Bronchial epithelial cell (primary cell): ENCODE measurements around the gene CERKL. TPM values are rescaled to one million over a fixed set of nuclear protein-coding genes. Genes with fewer than 3 reads are reported as not detected.

Experiments
- DNase-seq: peaks from one replicate; pipeline ENCODE4 v3.0.0-alpha.2; 2010; ENCODE audit warnings: low read depth
- FAIRE-seq: peaks from 2 replicates; lab custom pipeline; 2011; peaks lifted over from hg19 to GRCh38; lab: Jason Lieb, UNC
- H3K27me3 ChIP-seq: 2 replicates; pipeline ENCODE4 v1.5.1; 2011; ENCODE audit warnings: low read length; ENCODE audit not compliant: control insufficient read depth, insufficient read depth
- H3K36me3 ChIP-seq: 2 replicates; pipeline ENCODE4 v1.5.1; 2011; ENCODE audit warnings: low read length; ENCODE audit not compliant: control insufficient read depth, insufficient read depth
- H3K4me3 ChIP-seq: 2 replicates; pipeline ENCODE4 v1.5.1; 2011; ENCODE audit warnings: mild to moderate bottlenecking, low read depth, low read length, control low read depth
- total RNA-seq: library from RNA; depleted of rRNA; stranded (reverse); fragments of >200 nt; gene quantifications from 2 replicates; pipeline ENCODE4 v1.2.1, GENCODE V29; 2014
- TF ChIP-seq, protein P1 (sequence below): IDR thresholded peaks from 2 replicates; pipeline ENCODE4 v1.5.1; 2011; ENCODE audit warnings: mild to moderate bottlenecking, moderate library complexity, low read length, control low read depth, inconsistent platforms; ENCODE audit not compliant: insufficient read depth, severe bottlenecking

Gene CERKL
- total RNA-seq, 1 donor from 2014 or later, result not detected

DNA sequence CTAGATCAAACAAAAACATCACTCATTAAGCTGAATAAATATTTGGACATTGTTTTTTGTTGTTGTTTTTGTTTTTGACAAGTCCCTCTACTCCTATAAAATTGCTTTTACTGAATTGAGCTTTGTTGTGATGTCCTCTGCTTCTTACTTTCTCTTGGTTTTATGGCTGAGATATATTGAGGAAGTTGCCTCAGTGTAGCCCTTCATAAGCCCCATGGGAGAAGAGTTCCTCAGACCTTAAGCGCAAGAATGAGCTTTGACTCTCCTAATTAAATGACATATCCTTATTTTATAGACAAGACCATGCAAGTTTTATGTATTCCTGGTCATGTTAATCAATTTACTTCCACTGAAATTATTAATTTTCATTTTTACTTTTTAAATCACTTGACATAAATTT, 54.9 kb downstream of the CERKL start:
- no peak for FAIRE-seq
- H3K4me3 ChIP-seq, result no peak overlapping the region
- no peak for DNase-seq
- no peaks in the 10 kb centered on the region for H3K36me3 ChIP-seq
- H3K27me3 ChIP-seq, result no peaks in the 10 kb centered on the region
- TF ChIP-seq, protein P1, sequence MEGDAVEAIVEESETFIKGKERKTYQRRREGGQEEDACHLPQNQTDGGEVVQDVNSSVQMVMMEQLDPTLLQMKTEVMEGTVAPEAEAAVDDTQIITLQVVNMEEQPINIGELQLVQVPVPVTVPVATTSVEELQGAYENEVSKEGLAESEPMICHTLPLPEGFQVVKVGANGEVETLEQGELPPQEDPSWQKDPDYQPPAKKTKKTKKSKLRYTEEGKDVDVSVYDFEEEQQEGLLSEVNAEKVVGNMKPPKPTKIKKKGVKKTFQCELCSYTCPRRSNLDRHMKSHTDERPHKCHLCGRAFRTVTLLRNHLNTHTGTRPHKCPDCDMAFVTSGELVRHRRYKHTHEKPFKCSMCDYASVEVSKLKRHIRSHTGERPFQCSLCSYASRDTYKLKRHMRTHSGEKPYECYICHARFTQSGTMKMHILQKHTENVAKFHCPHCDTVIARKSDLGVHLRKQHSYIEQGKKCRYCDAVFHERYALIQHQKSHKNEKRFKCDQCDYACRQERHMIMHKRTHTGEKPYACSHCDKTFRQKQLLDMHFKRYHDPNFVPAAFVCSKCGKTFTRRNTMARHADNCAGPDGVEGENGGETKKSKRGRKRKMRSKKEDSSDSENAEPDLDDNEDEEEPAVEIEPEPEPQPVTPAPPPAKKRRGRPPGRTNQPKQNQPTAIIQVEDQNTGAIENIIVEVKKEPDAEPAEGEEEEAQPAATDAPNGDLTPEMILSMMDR, result no peak

DNA sequence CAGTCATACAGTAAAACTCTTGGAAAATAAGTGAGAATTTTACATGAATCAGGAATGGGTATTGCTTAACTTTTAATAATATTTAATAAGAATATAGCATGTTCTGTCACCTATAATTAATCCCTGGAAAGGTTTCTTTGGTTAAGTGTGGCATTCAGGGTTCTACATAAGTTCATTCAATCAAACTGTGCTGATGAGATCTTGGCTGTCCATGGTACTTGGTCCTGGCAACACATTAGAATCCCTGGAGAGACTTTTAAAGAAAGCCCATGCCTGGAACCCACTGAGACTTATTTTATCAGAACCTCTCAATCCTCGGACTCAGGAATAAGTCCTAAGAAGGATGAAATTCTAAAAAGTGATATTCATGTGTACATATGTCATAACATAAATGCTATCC, 60.3 kb downstream of the CERKL start:
- no peaks in the 10 kb centered on the region for H3K27me3 ChIP-seq
- FAIRE-seq, result no peak

DNA sequence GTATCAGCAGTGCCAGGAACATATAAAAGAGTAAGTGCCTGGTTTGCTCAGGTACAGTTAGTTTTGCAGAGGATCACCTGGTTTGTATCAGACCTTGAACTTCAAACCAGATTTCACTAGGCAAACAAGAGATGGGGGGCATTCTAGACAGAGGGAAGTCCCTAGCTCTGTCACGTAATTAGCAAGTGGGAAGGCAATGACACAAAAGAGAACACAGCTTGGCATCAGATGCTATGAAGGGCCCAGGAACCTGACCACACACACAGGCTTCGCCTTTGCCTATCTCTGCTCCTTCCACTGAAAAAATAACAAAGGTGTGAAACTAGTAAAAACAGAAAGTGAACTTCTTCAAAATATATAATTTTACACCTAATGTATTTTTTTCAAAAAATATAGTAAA, 62.6 kb downstream of the CERKL start:
- Histone ChIP-seq H3K27me3 (no peaks in the 10 kb centered on the region), H3K36me3 (no peaks in the 10 kb centered on the region), H3K4me3 (no peak overlapping the region)
- DNase-seq (no peak), FAIRE-seq (no peak)
- TF ChIP-seq, protein P1, result no peak

More for the DNA sequence above, 60.3 kb downstream of the CERKL start:
- no peaks in the 10 kb centered on the region for H3K36me3 ChIP-seq
- TF ChIP-seq, protein P1, result no peak
- H3K4me3 ChIP-seq, result no peak overlapping the region
- DNase-seq, result no peak

DNA sequence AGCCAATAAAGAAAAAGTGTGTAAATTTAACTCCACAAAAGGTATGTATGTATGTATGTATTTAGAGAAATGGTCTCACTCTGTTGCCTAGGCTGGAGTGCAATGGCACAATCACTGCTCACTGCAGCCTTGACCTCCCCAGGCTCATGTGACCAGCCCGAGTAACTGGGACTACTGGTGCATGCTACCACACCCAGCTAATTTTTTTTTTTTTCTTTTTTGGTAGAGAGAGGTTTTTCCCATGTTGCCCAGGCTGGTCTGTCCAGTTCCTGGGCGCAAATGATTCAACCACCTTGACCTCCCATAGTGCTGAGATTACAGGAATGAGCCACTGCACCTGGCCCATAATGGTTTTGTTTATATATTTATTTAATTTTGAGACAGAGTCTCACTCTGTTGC, 67.1 kb downstream of the CERKL start:
- Histone ChIP-seq H3K36me3 (no peaks in the 10 kb centered on the region), H3K27me3 (no peaks in the 10 kb centered on the region), H3K4me3 (no peak overlapping the region)
- DNase-seq (peak; percentile 6), FAIRE-seq (no peak)
- TF ChIP-seq, protein P1, result no peak

DNA sequence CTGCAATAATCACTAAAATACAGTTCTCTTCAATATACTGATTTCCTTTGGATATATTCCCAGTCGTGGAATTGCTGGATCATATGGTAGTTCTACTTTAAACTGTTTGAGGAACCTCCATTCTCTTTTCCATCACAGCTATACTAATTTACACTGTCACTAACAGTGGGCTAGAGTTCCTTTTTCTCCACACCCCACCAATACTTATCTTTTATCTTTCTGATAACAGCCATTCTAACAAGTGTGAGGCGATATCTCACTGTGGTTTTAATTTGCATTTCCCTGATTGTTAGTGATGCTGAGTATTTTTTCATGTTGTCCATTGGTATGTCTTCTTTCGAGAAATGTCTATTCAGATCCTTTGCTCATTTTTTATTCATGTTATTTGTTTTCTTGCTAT, 68.4 kb downstream of the CERKL start:
- Histone ChIP-seq H3K4me3 (no peak overlapping the region), H3K36me3 (no peaks in the 10 kb centered on the region), H3K27me3 (no peaks in the 10 kb centered on the region)
- TF ChIP-seq, protein P1, result no peak
- FAIRE-seq (no peak), DNase-seq (no peak)

DNA sequence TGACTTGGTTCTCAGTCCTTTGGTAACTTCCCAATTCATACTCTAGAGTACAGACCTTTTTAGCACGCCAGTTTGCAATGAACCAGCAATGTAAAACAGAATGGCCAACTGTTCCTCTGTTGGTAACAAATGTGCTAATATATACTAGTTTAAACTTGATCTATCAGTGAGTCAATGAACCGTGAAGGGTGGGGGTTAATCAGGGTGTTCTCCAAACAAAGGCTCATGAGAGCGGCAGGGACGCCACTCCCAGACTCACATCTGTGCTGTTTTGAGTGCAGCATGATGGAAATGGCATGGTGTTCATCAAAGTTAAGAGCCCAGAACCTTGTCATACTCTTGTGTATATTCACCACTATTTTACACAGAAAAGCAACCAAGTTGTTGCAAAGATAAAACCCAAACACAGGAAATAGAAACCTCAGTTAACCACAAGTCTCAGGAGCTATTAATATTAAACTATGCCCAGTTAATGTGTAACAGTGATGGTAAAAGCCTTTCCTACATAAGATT, 70.3 kb downstream of the CERKL start:
- TF ChIP-seq, protein P1, result no peak
- Histone ChIP-seq H3K4me3 (no peak overlapping the region), H3K27me3 (no peaks in the 10 kb centered on the region), H3K36me3 (no peaks in the 10 kb centered on the region)
- DNase-seq (peak; percentile 76), FAIRE-seq (no peak)
